GM18907 (cell line): ENCODE data around the gene TTC34.
A peak's percentile ranks its signal among the peaks of the same experiment; 100 is the strongest.

Source experiments
- ATAC-seq: cut with Tn5 transposase; IDR thresholded peaks from one replicate; pipeline ENCODE4 v1.9.1; 2021; ENCODE audit warnings: mild to moderate bottlenecking, moderate library complexity; ENCODE audit not compliant: unreplicated experiment

Gene TTC34

DNA sequence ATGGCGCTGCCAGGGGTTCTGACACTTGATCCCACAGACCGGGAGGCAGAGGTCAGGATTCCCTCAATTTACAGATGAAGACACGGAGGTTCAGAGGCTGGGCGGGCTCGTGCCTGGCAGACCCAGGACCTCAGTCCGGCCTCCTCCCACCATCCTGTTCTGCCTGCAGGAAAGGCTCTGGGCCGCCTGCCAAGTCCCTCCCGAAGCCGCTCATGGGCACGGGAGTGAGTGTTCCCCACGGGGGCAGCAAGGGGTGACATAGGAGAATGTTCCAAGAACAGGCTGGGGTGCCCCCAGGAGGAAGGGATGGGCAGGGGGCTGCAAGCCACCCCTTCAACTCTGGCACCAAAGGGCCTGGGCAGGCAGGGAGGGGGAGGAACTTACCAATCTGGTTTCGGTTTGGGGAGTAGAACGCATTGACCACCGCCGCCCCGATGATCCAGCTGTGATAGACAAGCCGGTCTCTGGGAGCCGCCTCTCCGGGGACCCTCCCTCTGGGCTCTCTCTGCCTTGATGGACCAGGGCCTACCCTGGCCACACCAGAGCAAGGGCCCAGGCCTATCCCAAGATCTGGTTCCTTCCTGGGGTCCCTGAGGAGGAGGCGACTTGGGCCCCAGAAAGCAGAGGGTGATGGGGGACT lies 207.4 kb downstream of the TTC34 start:
- ATAC-seq, result no peak

DNA sequence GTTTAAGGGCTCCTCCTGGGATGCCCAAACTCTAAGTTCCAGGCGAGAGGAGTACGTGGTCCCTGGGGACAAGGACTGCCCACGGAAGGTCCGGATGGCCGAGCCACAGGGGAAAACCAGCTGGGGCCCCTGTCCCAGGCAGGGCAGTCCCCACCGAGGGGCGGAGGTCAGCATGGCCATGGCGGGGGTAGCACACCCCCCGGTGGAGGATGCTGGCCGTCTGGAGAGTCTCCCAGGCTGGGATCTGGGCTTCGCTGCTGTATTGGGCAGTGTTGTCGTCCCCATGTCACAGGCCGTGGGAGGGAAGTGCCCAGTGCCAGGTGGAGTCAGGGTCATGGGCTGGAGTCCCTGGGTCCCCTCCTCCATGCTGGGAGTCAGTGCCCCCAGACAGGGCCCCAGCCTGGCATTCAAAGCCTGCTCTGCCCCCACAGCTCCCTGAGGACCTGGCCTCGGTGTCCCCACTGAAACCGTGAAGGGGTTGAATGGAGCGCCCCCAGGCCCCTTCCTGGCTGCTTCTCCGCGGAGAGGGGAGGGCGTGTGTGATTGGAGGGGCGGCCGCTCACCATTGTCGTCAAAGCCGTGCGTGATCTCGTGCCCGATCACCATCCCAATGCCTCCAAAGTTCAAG lies 208.1 kb downstream of the TTC34 start:
- ATAC-seq, result no peak

DNA sequence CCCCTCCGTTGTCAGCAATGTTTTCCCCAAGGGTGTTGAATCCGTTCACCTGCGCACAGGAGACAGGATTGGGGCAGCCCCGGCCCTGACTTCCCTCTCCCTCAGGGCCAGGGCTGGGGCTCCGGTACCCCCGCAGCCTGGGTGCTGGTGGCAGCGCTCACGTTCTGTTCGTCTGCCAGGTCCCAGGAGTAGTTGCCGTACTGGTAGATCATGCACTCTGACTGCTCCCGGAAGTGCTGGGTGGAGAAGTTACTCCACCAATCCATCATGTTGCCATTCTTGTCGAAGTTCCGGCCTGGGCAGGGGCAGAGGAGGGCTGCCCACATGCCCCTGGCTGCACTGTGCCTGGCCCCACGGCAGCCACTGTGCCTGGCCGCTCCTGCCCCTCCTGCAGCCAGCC lies 208.8 kb downstream of the TTC34 start:
- no peak for ATAC-seq

DNA sequence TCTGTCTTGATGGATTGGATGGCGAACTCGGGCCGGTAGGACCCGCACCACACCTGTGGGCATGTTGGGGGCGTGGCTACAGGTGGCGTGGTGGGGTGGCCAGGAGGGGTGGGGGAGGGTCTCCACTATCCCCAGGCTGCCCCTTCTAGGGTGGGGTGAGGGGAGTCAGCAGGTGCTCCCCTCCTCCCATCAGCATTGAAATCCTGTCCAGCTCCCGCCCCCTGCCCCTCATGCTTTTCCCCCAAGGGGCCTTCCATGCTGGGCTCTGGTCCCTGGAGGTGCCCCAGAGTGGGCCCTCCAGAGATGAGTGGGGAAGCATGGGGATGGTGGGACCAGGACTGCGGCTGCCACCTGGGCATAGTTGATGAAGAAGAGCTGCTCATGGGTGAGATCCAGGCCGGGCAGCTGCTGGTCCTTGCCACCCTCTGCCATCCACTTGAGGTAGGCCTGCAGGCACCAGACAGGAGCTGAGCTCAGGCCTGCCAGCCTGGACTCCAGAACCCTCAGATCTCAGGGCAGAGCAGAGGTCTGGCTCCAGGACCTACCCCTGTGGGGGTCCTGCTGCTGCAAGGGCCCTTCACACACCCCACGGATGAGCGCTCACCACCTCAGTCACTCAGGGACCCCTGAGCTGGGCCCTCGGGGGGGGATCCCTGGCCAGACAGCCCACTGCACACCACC lies 209.8 kb downstream of the TTC34 start:
- ATAC-seq, result no peak

DNA sequence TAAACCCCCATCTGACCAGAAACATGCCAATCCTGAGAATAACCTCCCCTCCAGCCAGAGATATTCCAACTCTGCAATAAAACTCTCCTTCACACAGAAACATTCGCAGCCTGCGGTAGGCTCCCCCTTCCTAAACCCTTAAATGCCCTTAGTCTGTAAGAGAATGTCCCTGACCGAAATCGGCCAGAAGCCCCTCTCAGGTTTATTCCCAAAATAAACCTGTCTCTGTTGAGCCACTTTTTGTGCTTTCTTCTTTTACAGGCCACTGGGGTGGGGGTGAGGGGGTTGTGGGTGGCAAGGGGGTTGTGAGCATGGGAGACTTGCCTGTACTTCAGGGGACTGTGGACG lies 210.3 kb downstream of the TTC34 start:
- no peak for ATAC-seq

DNA sequence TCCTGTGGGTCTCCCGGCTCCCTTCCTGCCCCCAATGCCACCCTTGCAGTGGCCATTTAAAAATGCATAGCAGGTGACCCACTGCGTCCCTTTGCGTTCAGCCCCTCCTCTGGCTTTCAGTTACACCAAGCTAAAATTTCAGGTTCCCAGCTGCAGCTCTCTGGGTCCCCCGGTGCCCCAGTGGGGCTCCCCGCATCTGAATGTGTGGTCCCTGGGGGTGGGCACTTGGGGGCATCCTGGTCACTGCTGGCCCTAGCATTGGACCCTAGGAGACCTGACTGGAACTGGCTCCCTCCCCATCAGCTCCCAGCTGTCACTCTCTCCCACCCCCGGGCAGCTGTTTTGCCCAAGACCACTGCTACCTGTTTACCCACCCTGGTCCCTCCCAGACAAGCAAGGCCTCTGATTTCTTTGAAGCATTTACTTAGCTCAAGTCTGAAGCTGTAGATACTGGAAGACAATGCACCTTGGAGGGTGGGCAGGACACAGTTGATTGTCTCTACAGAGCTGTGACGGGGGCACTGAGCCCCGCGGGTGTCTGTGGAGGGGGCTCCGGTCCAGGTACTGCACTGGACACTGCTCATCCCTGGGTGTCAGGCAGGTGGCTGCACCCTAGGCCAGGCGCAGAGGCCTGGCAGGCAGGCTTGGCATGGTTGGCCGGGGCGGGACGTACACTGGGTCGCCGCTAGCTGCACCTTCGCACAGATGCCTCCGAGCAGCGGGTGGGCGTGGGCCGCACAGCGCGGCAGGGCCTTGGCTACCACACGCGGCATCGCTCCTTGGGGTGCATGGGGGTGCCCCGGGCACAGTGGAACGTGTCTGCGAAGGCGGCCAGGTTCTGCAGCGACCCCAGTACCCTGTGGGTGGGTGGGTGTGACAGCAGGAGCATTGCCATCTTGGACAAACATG lies 211.0 kb downstream of the TTC34 start:
- no peak for ATAC-seq

DNA sequence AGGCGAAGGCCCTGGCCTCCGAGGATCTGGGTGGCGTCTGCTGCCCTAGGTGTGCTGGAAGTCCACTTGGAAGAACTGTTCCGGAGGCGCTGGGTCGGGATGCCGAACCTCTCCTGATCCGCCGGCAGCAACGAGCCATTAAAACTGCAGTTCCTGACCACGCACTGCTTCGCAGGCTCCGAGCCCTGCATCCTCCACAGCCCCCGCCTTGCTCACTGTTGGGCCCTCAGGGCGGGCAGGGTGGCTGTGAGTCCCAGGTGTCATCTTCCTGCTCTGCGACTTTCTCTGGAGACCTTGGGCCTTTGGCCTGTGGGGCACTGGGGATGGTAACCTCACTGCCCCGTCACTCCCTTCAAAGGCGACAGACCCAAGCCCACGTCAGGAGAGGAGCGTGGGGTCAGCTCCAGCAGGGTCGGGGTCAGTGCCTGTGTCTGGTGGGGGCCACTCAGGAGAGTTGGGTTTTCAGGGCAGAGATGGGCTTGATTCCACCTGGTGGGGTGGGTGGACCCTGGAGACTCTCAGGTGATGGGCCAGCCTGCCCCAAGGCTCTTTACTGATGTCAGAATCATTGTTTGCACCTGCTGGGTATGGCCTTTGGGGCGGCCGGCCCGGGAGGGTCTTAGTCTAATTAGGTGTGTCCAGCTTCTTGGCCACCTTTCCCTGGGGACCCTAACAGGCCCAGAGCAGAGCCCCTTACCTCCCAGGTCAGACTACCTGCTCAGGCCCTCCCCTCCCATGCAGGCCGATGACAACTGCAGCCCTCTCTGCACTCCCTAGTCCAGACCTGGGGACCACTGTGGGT lies 211.9 kb downstream of the TTC34 start:
- ATAC-seq, result no peak

DNA sequence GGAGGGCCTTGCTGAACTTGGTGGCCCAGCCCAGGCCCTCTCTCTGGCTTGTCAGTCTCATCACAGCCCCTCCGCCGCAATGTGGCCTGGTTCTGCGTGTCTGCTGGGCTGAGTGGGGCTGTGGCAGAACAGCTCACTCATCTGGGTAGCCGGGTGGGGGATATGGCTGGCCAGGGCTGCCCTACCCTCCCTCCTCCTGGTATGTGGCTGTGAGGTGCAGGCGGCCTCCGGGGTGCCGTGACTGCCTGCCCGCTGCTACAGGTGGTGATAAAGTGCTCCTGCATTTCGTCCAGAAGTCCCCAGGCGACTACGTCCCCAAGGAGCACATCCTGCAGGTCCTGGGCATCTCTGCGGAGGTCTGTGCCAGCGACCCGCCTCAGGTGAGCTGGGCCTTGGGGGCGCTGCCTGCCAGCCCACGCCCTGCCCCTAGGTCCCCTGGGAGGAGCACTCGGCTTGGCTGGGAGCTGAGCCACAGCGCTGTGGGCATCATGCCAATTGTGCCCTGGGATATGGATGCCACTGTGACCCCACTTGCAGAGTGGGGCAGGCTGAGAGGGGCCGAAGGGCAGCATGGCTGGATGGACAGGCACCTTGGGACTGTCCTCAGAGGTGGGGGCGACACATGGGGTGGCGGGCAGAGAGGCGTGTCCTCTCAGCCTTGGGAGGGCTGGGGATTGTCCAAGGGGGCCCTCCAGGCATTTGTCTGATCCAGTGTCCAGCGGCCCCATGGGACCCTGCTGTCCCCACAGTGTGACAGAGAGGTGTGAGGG lies 212.6 kb downstream of the TTC34 start:
- no peak for ATAC-seq

DNA sequence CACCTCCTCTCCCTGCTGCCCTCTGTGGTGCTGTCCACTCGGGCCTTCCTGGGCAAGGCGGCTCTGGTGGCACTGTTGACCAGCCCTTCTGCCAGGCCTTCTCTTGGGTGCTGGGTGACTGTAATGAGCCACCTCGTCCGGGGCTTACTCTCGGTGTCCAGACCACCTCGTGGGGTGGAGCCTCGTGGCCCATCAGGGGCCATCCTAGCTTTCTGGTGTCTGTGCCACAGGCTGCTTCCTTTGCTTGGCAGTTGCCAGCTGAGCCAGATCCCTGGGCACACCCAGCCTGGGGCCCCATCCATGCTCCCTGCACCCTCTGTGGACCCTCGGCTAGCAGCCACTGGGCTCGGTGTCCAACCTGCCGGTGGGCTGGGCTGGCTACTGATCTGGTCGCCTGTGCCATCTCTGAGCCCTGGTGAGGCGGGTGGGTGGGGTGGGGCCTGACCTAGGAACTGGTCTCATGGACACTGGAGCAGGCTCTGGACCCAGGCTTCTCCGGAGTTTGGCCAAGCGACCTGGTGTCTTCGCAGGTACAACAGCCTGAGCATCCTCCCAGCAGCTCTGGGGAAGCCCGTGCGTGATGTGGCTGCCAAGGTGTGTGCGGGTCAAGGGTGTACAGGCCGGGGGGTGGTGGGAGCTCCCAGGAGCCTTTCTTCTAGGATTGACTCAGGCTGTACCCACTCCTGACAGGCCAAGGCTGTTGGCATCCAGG lies 213.5 kb downstream of the TTC34 start:
- ATAC-seq, result no peak

DNA sequence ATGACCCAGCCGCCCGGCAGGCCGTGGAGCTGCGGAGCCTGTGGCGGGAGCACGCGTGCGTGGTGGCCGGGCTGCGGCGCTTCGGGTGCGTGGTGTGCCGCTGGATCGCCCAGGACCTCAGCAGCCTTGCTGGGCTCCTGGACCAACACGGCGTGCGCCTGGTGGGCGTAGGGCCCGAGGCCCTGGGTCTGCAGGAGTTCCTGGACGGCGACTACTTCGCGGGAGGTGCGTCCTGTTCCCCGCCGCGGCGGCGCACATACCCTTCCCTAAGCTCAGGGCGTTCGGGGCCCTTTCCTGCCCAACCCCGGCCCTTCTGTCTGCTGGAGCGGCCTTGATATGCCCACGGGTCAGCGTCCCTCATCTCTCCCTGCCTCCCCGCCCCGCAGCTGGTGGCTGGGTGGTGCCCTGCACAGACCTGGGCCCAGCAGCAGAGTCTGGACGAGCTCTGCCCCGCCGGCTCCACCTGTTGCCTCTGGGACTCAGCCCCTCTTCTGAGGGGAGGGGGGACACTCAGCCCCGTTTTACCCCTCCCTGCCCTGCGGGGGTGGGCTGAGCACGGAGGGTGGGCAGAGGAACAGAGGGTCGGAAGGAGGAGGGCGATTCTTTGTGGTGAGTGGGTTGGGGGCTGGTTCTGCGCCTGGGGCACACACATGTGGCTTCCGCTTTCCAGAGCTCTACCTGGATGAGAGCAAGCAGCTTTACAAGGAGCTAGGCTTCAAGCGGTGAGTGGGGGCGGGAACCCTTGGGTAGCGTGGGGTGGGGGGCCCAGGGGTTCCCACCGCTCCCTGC lies 214.2 kb downstream of the TTC34 start:
- peak; percentile 0 for ATAC-seq

DNA sequence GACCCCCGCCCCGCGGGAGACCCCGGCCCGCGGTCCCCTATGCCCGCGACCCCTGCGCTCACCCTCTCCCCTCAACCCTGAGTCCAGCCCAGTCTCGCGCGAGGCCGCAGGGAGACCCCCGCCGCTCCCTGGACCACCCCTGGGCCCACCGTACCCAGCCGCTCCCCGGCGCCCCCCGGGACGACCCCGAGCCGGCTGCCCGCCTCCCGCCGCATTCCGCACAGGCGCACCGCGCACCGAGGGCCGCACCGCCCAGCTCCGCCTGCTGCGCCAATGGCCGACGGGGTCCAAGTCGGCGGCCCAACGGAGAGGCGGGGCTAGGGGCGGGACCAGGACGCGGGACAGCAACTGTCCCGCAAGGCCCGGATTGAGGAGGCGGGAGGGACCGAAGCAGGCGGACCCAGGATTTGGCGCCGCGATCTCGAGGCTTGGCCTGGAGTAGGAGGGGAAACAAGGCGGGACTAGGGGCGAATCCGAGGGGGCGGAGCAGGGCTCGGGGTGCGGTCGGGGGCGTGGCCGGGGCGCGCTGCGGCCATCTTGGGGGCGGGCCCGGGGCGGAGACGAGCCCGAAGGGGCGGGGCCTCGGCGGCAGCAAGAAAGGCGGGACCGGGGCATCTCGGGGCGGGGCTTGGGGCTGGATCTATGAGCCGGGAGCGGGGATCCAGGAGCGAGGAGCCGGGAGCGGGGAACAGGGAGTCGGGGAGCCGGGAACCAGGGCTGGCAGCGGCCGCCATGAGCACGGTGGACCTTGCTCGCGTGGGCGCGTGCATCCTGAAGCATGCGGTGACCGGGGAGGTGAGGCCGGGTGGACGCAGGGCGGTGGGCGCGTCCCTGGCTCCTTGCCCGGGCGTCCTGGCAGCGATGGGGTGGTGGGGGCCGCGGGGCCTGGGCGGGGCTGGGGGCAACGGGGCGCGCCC lies 215.1 kb downstream of the TTC34 start, which contains the start of gene PRXL2B:
PRXL2B (plus strand) TSS at position 624 of the 917 bp plus-strand sequence; CDS start at position 733, 109 bp downstream.
- ATAC-seq, result peak; percentile 62
